Large intestine (tissue), 3 donors: ENCODE data around the gene LRCH3. TPM values are rescaled to one million over a fixed set of nuclear protein-coding genes. Genes with fewer than 3 reads are reported as not detected.

Experiments
- DNase-seq, 2 donors: peaks; one replicate each; pipeline versions ENCODE4 v3.0.0 to v3.0.0-alpha.2; 2013
- H3K27ac ChIP-seq: one replicate; pipeline ENCODE4 v1.5.1; 2013; ENCODE audit warnings: low read length
- H3K27me3 ChIP-seq: 2 replicates; pipeline ENCODE4 v1.6.1; 2013; ENCODE audit warnings: low read length; ENCODE audit not compliant: control insufficient read depth, insufficient read depth
- H3K36me3 ChIP-seq: 2 replicates; pipeline ENCODE4 v1.6.1; 2013; ENCODE audit warnings: low read length; ENCODE audit not compliant: control insufficient read depth, insufficient read depth
- H3K4me1 ChIP-seq: one replicate; pipeline ENCODE4 v1.6.1; 2013; ENCODE audit warnings: low read length; ENCODE audit not compliant: control insufficient read depth, insufficient read depth
- H3K4me3 ChIP-seq: one replicate; pipeline ENCODE4 v1.5.1; 2013; ENCODE audit warnings: low read length
- H3K9me3 ChIP-seq: one replicate; pipeline ENCODE4 v1.6.1; 2013; ENCODE audit warnings: mild to moderate bottlenecking, low read depth, low read length, moderate library complexity; ENCODE audit not compliant: control insufficient read depth
- WGBS: methylation state at CpG from one replicate; pipeline ENCODE4 v1.1.5; 2013; ENCODE audit warnings: low lambda C conversion rate; ENCODE audit not compliant: insufficient coverage; 5-methylcytosine and 5-hydroxymethylcytosine counted together
- polyA plus RNA-seq: library from polyadenylated mRNA; unstranded; fragments of 120-200 nt; gene quantifications from one replicate; pipeline ENCODE4 v1.2.1, GENCODE V29; 2013

LRCH3 gene
- polyA plus RNA-seq, 1 donor, result 40.6 TPM

GRCh38 chr3:197790033-197790432 lies 1.0 kb upstream of the LRCH3 start:
- Histone ChIP-seq H3K27ac (no peak overlapping the region), H3K4me3 (no peak overlapping the region), H3K4me1 (no peaks in the 10 kb centered on the region), H3K9me3 (no peaks in the 10 kb centered on the region), H3K27me3 (no peaks in the 10 kb centered on the region), H3K36me3 (peaks cover 2% of the 10 kb centered on the region)
- WGBS, result 83% methylated on average over 1 of the region's 1 CpG
- no peak for DNase-seq

- peak in 1 of 2 donors; percentile 64 for DNase-seq
- Histone ChIP-seq H3K9me3 (no peaks in the 10 kb centered on the region), H3K27me3 (no peaks in the 10 kb centered on the region), H3K4me1 (no peaks in the 10 kb centered on the region), H3K4me3 (peak overlapping the region; percentile 98), H3K27ac (peak overlapping the region; percentile 96), H3K36me3 (no peaks in the 10 kb centered on the region)
- WGBS, result 0% methylated on average over 2 of the region's 25 CpGs
Measured at GRCh38 chr3:197791892-197792647, 1.0 kb downstream of the LRCH3 start.

GRCh38 chr3:197793247-197793646 lies 2.2 kb downstream of the LRCH3 start:
- no peak overlapping the region for H3K27ac ChIP-seq
- WGBS, result 17% methylated on average over 1 of the region's 2 CpGs

GRCh38 chr3:197794115-197794514 lies 3.1 kb downstream of the LRCH3 start:
- Histone ChIP-seq H3K9me3 (no peaks in the 10 kb centered on the region), H3K4me3 (no peak overlapping the region), H3K36me3 (no peaks in the 10 kb centered on the region), H3K27me3 (no peaks in the 10 kb centered on the region), H3K4me1 (no peaks in the 10 kb centered on the region), H3K27ac (no peak overlapping the region)
- DNase-seq, result no peak
- no CpG with 5 or more reads among the region's 1 CpG for WGBS

More at GRCh38 chr3:197793247-197793646, 2.2 kb downstream of the LRCH3 start:
- no peaks in the 10 kb centered on the region for H3K27me3 ChIP-seq
- no peak overlapping the region for H3K4me3 ChIP-seq
- H3K36me3 ChIP-seq, result no peaks in the 10 kb centered on the region
- peak in 1 of 2 donors; percentile 13 for DNase-seq
- no peaks in the 10 kb centered on the region for H3K9me3 ChIP-seq
- H3K4me1 ChIP-seq, result no peaks in the 10 kb centered on the region

DNA sequence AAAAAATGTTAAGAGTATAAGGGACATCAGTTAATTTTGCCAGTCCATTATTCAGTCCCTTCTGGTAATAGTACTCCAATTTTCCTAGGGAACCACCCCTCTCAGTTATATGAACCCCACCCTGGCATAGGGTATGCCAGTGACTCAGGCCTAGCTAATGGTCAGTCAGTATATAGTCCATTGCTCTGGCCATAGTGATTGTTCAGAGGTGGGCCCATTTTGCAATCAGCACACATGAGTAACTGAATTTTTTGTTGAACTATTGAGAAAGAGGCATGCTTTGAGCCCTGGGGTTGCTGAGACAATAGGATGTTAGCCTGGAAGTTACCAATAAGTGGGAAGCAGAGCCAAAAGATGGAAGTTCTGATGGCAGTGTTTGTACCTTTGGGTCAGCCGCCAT lies 4.1 kb downstream of the LRCH3 start:
- WGBS, result no CpG with 5 or more reads among the region's 1 CpG
- Histone ChIP-seq H3K27ac (no peak overlapping the region), H3K27me3 (no peaks in the 10 kb centered on the region), H3K4me1 (no peaks in the 10 kb centered on the region), H3K36me3 (no peaks in the 10 kb centered on the region), H3K4me3 (no peak overlapping the region), H3K9me3 (no peaks in the 10 kb centered on the region)
- no peak for DNase-seq

- Histone ChIP-seq H3K4me1 (no peaks in the 10 kb centered on the region), H3K4me3 (no peak overlapping the region), H3K9me3 (no peaks in the 10 kb centered on the region), H3K36me3 (no peaks in the 10 kb centered on the region), H3K27me3 (no peaks in the 10 kb centered on the region), H3K27ac (no peak overlapping the region)
- WGBS, result 83% methylated on average over 2 of the region's 4 CpGs
- DNase-seq, result no peak
Measured at GRCh38 chr3:197796087-197796486, 5.0 kb downstream of the LRCH3 start.

- H3K9me3 ChIP-seq, result no peaks in the 10 kb centered on the region
- DNase-seq, result no peak
- H3K4me3 ChIP-seq, result no peak overlapping the region
- H3K27ac ChIP-seq, result no peak overlapping the region
- WGBS, result no CpG with 5 or more reads among the region's 3 CpGs
- no peaks in the 10 kb centered on the region for H3K36me3 ChIP-seq
- H3K4me1 ChIP-seq, result no peaks in the 10 kb centered on the region
- H3K27me3 ChIP-seq, result no peaks in the 10 kb centered on the region
Measured at GRCh38 chr3:197798863-197799262, 7.8 kb downstream of the LRCH3 start.

- H3K4me1 ChIP-seq, result no peaks in the 10 kb centered on the region
- no peak overlapping the region for H3K4me3 ChIP-seq
- H3K27ac ChIP-seq, result no peak overlapping the region
- no CpG with 5 or more reads among the region's 3 CpGs for WGBS
- no peaks in the 10 kb centered on the region for H3K27me3 ChIP-seq
- no peak for DNase-seq
- no peaks in the 10 kb centered on the region for H3K9me3 ChIP-seq
- H3K36me3 ChIP-seq, result no peaks in the 10 kb centered on the region
Measured at GRCh38 chr3:197800379-197800778, 9.3 kb downstream of the LRCH3 start.

- H3K4me1 ChIP-seq, result no peaks in the 10 kb centered on the region
- DNase-seq, result no peak
- no peaks in the 10 kb centered on the region for H3K36me3 ChIP-seq
- H3K4me3 ChIP-seq, result no peak overlapping the region
- no peaks in the 10 kb centered on the region for H3K9me3 ChIP-seq
- WGBS, result 70% methylated on average over 4 of the region's 8 CpGs
- no peaks in the 10 kb centered on the region for H3K27me3 ChIP-seq
- no peak overlapping the region for H3K27ac ChIP-seq
Measured at GRCh38 chr3:197801891-197802778, 11.1 kb downstream of the LRCH3 start.

- Histone ChIP-seq H3K27ac (no peak overlapping the region), H3K4me1 (no peaks in the 10 kb centered on the region), H3K27me3 (no peaks in the 10 kb centered on the region), H3K9me3 (no peaks in the 10 kb centered on the region), H3K36me3 (no peaks in the 10 kb centered on the region), H3K4me3 (no peak overlapping the region)
- no peak for DNase-seq
- WGBS, result no CpG with 5 or more reads among the region's 3 CpGs
Measured at GRCh38 chr3:197802779-197803459, 11.9 kb downstream of the LRCH3 start.
